ENCODE measurements around the gene MRTFA.
A peak's percentile ranks its signal among the peaks of the same experiment; 100 is the strongest.
"Not testable (repeated sequence)": the region's sequence is repeated elsewhere in the genome, so short reads cannot be mapped to it uniquely, and the experiment has no call there.

Gene MRTFA

GRCh38 chr22:40679249-40679963 is 42.9 kb upstream of the MRTFA start, which contains the start of gene MCHR1:
Gene MCHR1, plus strand, starts transcription at chr22:40679484. Its CDS starts 169 bp downstream, at chr22:40679653.
- H3K4me3 ChIP-seq (ENCODE audit: control insufficient read depth, low read depth, low read length): peak within 1 kb of the TSS; percentile 17
- no peak for DNase-seq (ENCODE audit: low read depth)
- TF ChIP-seq CTCF (conservative IDR thresholded peaks at IDR 0.05; ENCODE audit: control insufficient read depth, insufficient read depth, low read depth, low read length): no peak

GRCh38 chr22:40678493-40679248 is 42.2 kb upstream of the MRTFA start:
- H3K4me3 ChIP-seq (ENCODE audit: control insufficient read depth, low read depth, low read length): no peak overlapping the region
- no peak for TF ChIP-seq CTCF (conservative IDR thresholded peaks at IDR 0.05; ENCODE audit: control insufficient read depth, insufficient read depth, low read depth, low read length)
- DNase-seq (ENCODE audit: low read depth): no peak

GRCh38 chr22:40676644-40677043 is 40.1 kb upstream of the MRTFA start:
- DNase-seq (ENCODE audit: low read depth): no peak
- no peak for TF ChIP-seq CTCF (conservative IDR thresholded peaks at IDR 0.05; ENCODE audit: control insufficient read depth, insufficient read depth, low read depth, low read length)
- H3K4me3 ChIP-seq (ENCODE audit: control insufficient read depth, low read depth, low read length): no peak overlapping the region

- not testable (repeated sequence) for DNase-seq (ENCODE audit: low read depth); H3K4me3 ChIP-seq (ENCODE audit: control insufficient read depth, low read depth, low read length)
These were observed 39.6 kb upstream of the MRTFA start for GRCh38 chr22:40676166-40676565.

- no peak overlapping the region for H3K4me3 ChIP-seq (ENCODE audit: control insufficient read depth, low read depth, low read length)
- DNase-seq (ENCODE audit: low read depth): no peak
- TF ChIP-seq CTCF (conservative IDR thresholded peaks at IDR 0.05; ENCODE audit: control insufficient read depth, insufficient read depth, low read depth, low read length): no peak
These were observed 37.8 kb upstream of the MRTFA start for GRCh38 chr22:40674274-40674673.

GRCh38 chr22:40673017-40673416 is 36.5 kb upstream of the MRTFA start:
- H3K4me3 ChIP-seq (ENCODE audit: control insufficient read depth, low read depth, low read length): no peak overlapping the region
- no peak for TF ChIP-seq CTCF (conservative IDR thresholded peaks at IDR 0.05; ENCODE audit: control insufficient read depth, insufficient read depth, low read depth, low read length)
- DNase-seq (ENCODE audit: low read depth): no peak

- H3K4me3 ChIP-seq (ENCODE audit: control insufficient read depth, low read depth, low read length): no peak overlapping the region
- TF ChIP-seq CTCF (conservative IDR thresholded peaks at IDR 0.05; ENCODE audit: control insufficient read depth, insufficient read depth, low read depth, low read length): no peak
These were observed 35.4 kb upstream of the MRTFA start for GRCh38 chr22:40671796-40672360.

More at GRCh38 chr22:40671796-40672360, 35.4 kb upstream of the MRTFA start:
- DNase-seq (ENCODE audit: low read depth): no peak
